Measurements from ENCODE around the gene PTGES3L. TPM values are rescaled to one million over a fixed set of nuclear protein-coding genes. Genes with fewer than 3 reads are reported as not detected.

Gene PTGES3L
- total and polyA plus RNA-seq, 2 experiments from 2014 or later = 2.3 to 2.5 TPM

- Histone ChIP-seq H3K27me3 (ENCODE audit: insufficient read depth) (no peaks in the 10 kb centered on the region), H3K79me2 (replicated peaks; ENCODE audit: insufficient read depth) (peaks cover 18% of the 10 kb centered on the region), H4K20me1 (replicated peaks; ENCODE audit: insufficient read depth) (peaks cover 37% of the 10 kb centered on the region), H3K27ac (ENCODE audit: low read depth) (peak overlapping the region; percentile 88), H3K9me2 (ENCODE audit: insufficient read depth) (no peaks in the 10 kb centered on the region), H3K4me3 (no peak overlapping the region), H3K4me2 (no peak overlapping the region), H3K36me3 (ENCODE audit: insufficient read depth) (peaks cover 50% of the 10 kb centered on the region), H3K4me1 (ENCODE audit: insufficient read depth) (peaks cover 15% of the 10 kb centered on the region), H3F3A (replicated peaks; ENCODE audit: low read depth) (peaks cover 63% of the 10 kb centered on the region), H2AFZ (no peak overlapping the region)
- TF ChIP-seq NANOG (IDR thresholded peaks at IDR 0.05; ENCODE audit: borderline replicate concordance) = no peak
- TF ChIP-seq, protein P1, sequence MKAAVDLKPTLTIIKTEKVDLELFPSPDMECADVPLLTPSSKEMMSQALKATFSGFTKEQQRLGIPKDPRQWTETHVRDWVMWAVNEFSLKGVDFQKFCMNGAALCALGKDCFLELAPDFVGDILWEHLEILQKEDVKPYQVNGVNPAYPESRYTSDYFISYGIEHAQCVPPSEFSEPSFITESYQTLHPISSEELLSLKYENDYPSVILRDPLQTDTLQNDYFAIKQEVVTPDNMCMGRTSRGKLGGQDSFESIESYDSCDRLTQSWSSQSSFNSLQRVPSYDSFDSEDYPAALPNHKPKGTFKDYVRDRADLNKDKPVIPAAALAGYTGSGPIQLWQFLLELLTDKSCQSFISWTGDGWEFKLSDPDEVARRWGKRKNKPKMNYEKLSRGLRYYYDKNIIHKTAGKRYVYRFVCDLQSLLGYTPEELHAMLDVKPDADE (IDR thresholded peaks at IDR 0.05) = no peak
- peak; percentile 13 to 22; a peak in 1 of 4 replicates for TF ChIP-seq CTCF (conservative IDR thresholded peaks at IDR 0.05; ENCODE audit: low read depth in 2 of 2)
- TF ChIP-seq EZH2 (IDR thresholded peaks at IDR 0.05; ENCODE audit: low read depth, unreplicated experiment) = no peak
- peak; percentile 27; the same call in 1 of the 2 replicates for TF ChIP-seq POLR2AphosphoS5 (IDR thresholded peaks at IDR 0.05; ENCODE audit: low read depth)
- TF ChIP-seq ZNF114 (CRISPR knock-in tag; IDR thresholded peaks at IDR 0.05) = no peak
- TF ChIP-seq CREB1 (CRISPR knock-in tag; IDR thresholded peaks at IDR 0.05; ENCODE audit: low read depth) = no peak
- TF ChIP-seq STAT1 (IDR thresholded peaks at IDR 0.05; ENCODE audit: unreplicated experiment) = no peak
- TF ChIP-seq ZNF462 (CRISPR knock-in tag; IDR thresholded peaks at IDR 0.05) = no peak
- TF ChIP-seq ZNF331 (CRISPR knock-in tag; IDR thresholded peaks at IDR 0.05; ENCODE audit: low read depth) = no peak
- no peak for TF ChIP-seq EZH2phosphoT487 (IDR thresholded peaks at IDR 0.05; ENCODE audit: unreplicated experiment)
- TF ChIP-seq JUNB (IDR thresholded peaks at IDR 0.05; ENCODE audit: unreplicated experiment) = no peak
- TF ChIP-seq, protein P2, sequence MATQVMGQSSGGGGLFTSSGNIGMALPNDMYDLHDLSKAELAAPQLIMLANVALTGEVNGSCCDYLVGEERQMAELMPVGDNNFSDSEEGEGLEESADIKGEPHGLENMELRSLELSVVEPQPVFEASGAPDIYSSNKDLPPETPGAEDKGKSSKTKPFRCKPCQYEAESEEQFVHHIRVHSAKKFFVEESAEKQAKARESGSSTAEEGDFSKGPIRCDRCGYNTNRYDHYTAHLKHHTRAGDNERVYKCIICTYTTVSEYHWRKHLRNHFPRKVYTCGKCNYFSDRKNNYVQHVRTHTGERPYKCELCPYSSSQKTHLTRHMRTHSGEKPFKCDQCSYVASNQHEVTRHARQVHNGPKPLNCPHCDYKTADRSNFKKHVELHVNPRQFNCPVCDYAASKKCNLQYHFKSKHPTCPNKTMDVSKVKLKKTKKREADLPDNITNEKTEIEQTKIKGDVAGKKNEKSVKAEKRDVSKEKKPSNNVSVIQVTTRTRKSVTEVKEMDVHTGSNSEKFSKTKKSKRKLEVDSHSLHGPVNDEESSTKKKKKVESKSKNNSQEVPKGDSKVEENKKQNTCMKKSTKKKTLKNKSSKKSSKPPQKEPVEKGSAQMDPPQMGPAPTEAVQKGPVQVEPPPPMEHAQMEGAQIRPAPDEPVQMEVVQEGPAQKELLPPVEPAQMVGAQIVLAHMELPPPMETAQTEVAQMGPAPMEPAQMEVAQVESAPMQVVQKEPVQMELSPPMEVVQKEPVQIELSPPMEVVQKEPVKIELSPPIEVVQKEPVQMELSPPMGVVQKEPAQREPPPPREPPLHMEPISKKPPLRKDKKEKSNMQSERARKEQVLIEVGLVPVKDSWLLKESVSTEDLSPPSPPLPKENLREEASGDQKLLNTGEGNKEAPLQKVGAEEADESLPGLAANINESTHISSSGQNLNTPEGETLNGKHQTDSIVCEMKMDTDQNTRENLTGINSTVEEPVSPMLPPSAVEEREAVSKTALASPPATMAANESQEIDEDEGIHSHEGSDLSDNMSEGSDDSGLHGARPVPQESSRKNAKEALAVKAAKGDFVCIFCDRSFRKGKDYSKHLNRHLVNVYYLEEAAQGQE (IDR thresholded peaks at IDR 0.05; ENCODE audit: unreplicated experiment) = no peak
- peaks cover 17% of the 10 kb centered on the region for H3K4me1 Mint-ChIP-seq
- peaks cover 27% of the 10 kb centered on the region for H3K27me3 Mint-ChIP-seq (ENCODE audit: insufficient read depth, low read depth, poor library complexity)
- DNase-seq (ENCODE audit: low spot score) = peak; percentile 71
- H3K36me3 Mint-ChIP-seq (ENCODE audit: low read depth) = peaks cover 62% of the 10 kb centered on the region
- no peaks in the 10 kb centered on the region for H3K9me3 Mint-ChIP-seq
- H3K27ac Mint-ChIP-seq = peak overlapping the region; percentile 42; the same call in 1 of the 2 replicates
- H3K4me3 Mint-ChIP-seq = no peak overlapping the region
- ATAC-seq = peak; percentile 24
Observed at GRCh38 chr17:43003542-43004172, 23.8 kb upstream of the PTGES3L start.
